ENCODE data around the gene ARHGAP22.

ARHGAP22 gene

DNA sequence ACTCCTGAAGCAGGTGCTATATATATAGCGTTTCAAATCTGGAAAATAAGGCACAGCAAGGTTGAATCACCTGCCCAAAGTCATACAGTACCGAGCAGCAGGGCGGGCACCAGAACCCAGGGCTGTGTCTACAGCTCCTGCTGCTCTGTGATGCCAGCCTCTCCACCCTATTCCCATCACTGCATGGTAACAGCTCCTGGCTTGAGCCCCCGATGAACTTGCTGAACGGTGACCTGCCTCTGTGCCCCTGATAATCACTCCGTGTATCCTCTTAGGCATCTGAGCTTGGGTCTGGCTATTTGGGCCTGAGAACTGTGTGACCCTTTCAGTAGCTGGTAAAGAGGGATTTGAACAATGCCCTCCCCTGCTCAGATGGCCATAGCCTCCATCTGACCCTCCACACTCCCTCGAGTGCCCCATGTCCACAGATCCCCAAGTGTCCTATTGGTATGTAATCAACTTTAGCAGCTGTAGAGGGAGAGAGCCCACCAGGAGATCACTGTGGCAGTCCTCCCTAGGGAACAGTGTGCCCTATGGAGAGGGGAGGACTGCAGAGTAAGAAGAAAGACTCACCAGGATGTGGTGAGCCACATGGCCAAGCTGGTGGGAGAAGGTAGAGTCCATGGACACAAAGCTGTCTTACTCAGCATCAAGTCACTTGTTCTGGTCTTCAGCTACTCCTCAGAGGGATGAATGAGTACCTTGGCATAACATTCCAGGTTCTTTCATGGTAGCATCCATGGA is 1.1 kb upstream of the ARHGAP22 start:
- no peak for DNase-seq

- no peak for DNase-seq
Measured at GRCh38 chr10:48604039-48604990, 558 bp downstream of the ARHGAP22 start.

DNA sequence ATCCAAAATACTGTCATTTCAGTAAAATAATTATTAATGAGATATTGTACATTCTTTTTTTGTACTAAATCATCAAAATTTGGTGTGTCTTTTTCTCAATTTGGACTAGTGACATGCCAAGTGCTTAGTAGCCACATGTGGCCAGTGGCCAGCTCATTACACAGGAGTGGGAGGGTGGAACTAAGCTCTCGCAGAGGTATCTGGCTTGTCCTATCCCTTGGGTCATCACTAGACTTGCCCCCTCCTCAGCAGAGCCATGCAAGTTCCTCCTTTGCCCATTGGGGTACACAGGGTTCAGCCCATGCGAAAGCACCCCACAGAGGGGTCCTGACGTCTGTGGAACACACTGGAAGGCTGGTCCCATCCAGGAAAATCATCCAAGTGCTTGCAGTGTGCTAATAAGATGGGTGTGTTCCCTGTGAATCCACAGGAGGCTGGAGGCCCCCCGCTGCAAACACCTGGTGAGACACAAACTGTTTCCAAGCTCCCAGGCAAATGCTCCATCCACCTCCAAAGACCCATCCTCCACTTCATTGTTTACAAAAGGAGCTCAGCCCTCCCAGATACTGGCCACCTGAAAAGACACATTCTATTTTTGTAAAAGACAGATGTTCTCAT is 1.3 kb downstream of the ARHGAP22 start:
- no peak for DNase-seq

DNA sequence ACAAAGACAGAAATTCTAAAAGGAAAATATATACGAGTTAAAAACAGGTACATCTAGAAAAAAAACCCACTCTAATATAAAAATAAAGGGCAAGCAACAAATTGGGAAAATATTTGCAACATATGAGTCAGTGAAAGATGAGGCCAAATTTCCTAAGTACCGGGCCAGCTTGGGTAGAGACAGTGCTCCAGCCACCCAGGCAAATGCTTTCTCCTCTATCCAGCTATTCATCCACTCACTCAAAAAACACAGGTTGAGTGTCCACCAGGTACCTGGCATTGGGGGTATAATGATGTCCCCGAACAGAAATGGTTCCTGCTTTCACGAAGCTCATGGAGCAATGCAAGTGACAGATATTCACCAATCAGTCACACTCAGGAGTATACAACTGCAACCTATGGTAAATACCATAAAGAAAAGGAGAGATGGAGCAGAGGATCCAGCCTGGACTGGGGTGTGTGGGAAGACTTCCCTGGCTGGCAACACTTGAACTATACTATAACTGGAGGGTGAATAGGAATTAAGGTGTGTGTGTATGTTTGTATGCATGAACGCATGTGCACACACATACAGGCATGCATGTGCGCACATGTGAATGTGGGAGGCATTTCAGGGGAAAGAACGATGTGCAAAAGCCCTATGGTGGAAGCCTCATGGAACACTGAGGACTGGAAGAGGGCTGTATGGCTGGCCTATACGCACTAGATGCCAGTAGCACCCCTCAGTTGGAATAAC is 2.3 kb downstream of the ARHGAP22 start:
- DNase-seq: no peak

- no peak for DNase-seq
Measured at GRCh38 chr10:48601789-48602188, 3.1 kb downstream of the ARHGAP22 start.

GRCh38 chr10:48600645-48601505 is 4.0 kb downstream of the ARHGAP22 start:
- no peak for DNase-seq

GRCh38 chr10:48599830-48600134 is 5.1 kb downstream of the ARHGAP22 start:
- no peak for DNase-seq

- DNase-seq: no peak
Measured at GRCh38 chr10:48598936-48599829, 5.7 kb downstream of the ARHGAP22 start.

GRCh38 chr10:48598243-48598935 is 6.5 kb downstream of the ARHGAP22 start:
- DNase-seq: no peak

- no peak for DNase-seq
Measured at GRCh38 chr10:48595539-48595932, 9.3 kb downstream of the ARHGAP22 start.

GRCh38 chr10:48594803-48595538 is 9.9 kb downstream of the ARHGAP22 start:
- DNase-seq: no peak

DNA sequence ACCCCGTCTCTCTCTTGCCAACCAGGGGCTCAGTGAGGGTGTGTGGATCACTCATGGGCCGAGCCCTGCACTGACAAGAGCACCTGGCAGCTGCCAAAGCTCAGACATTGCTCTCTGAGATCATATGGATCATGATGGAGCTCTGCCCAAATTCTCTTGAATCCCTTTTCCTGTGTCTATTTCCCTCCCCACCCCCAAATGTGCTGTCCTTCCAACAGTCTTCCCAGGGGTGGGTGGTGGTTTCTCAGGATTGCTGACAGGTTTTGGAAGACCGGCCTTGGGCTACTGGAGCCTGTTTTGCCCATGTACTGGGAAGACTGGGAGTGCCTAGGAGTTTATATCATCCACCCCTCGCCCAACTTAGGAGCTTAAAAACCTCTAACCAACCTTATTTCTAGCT is 10.5 kb downstream of the ARHGAP22 start:
- DNase-seq: no peak

- DNase-seq: no peak
Measured at GRCh38 chr10:48592346-48592745, 12.5 kb downstream of the ARHGAP22 start.

DNA sequence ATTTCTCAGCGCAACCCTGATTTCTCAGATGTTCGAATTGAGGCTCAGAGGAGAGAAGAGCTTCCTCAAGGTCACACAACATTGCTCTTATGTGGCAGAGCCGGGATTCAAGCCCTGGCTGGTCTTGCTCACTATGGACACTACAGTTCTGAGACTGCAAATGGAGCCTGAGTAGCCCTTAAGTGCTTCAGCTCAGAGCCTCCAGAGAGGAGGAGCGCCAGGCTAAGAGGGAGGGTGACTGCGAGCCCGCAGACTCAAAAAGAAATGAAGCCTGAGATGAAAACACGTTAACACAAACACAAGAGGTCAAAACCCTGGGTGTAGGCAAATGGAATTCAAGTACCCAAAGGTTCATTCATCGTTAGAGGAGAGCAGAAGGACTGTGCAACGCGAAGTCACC is 13.9 kb downstream of the ARHGAP22 start:
- no peak for DNase-seq

GRCh38 chr10:48589266-48589665 is 15.6 kb downstream of the ARHGAP22 start:
- no peak for DNase-seq

GRCh38 chr10:48587819-48588218 is 17.1 kb downstream of the ARHGAP22 start:
- no peak for DNase-seq

GRCh38 chr10:48587101-48587500 is 17.8 kb downstream of the ARHGAP22 start:
- no peak for DNase-seq

- DNase-seq: no peak
Measured at GRCh38 chr10:48582970-48583369, 21.9 kb downstream of the ARHGAP22 start.

DNA sequence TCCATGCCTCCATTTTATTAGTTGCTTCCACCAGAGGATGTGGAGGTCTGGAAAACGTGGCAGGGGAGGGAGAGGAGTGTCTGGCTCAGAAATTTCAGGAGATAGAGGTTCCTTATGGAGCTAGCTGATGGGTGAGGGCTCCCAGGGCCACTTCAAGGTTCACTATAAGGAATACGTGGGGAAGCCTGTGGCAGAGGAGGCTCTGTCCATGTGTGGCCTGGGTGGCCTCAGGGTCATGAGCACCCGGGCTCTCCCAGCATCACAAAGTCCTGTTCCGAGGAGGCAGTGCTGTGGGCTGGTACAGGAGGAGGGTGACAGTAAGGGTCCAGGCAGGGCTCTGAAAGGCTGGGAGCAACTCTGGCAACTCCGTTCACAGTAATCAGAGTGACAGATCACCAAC is 24.6 kb downstream of the ARHGAP22 start:
- no peak for DNase-seq
